GM18526 (cell line): ENCODE data around the gene RNF213.

Source experiments
- POLR2A ChIP-seq: IDR thresholded peaks from 3 replicates; pipeline ENCODE4 v1.6.1; 2011; ENCODE audit not compliant: insufficient read length; ENCODE audit errors: extremely low read depth

The RNF213 gene

GRCh38 chr17:80388601-80389000 lies 127.9 kb downstream of the RNF213 start:
- TF ChIP-seq POLR2A = no peak

GRCh38 chr17:80389011-80389995 lies 128.7 kb downstream of the RNF213 start:
- no peak for TF ChIP-seq POLR2A

GRCh38 chr17:80393241-80393890 lies 132.7 kb downstream of the RNF213 start:
- no peak for TF ChIP-seq POLR2A

- no peak for TF ChIP-seq POLR2A
Observed at GRCh38 chr17:80393961-80394360, 133.3 kb downstream of the RNF213 start.

- no peak for TF ChIP-seq POLR2A
Observed at GRCh38 chr17:80394629-80395216, 134.1 kb downstream of the RNF213 start.

- no peak for TF ChIP-seq POLR2A
Observed at GRCh38 chr17:80395402-80396151, 134.9 kb downstream of the RNF213 start.

GRCh38 chr17:80396157-80397033 lies 135.7 kb downstream of the RNF213 start:
- no peak for TF ChIP-seq POLR2A

GRCh38 chr17:80397034-80397387 lies 136.4 kb downstream of the RNF213 start:
- no peak for TF ChIP-seq POLR2A

- TF ChIP-seq POLR2A = no peak
Observed at GRCh38 chr17:80397686-80398085, 137.0 kb downstream of the RNF213 start.

- TF ChIP-seq POLR2A = no peak
Observed at GRCh38 chr17:80402959-80403358, 142.3 kb downstream of the RNF213 start.

GRCh38 chr17:80406146-80406545 lies 145.5 kb downstream of the RNF213 start:
- no peak for TF ChIP-seq POLR2A

- TF ChIP-seq POLR2A = no peak
Observed at GRCh38 chr17:80408872-80409271, 148.2 kb downstream of the RNF213 start.

- TF ChIP-seq POLR2A = no peak
Observed at GRCh38 chr17:80409626-80410025, 149.0 kb downstream of the RNF213 start.

- no peak for TF ChIP-seq POLR2A
Observed at GRCh38 chr17:80413771-80414507, 153.3 kb downstream of the RNF213 start.
